HEK293 (cell line): Measurements from ENCODE around the gene SPA17.

Experiments
- CTCF ChIP-seq: fragments of 450-650 bp; formaldehyde crosslinking; IDR thresholded peaks from 2 replicates; pipeline ENCODE4 v1.5.1; 2016; ENCODE audit warnings: missing biosample characterization, missing genetic modification characterization
- PRDM4 ChIP-seq: fragments of 450-650 bp; formaldehyde crosslinking; IDR thresholded peaks from 2 replicates; pipeline ENCODE4 v1.5.1; 2017; ENCODE audit warnings: missing biosample characterization, missing genetic modification characterization
- REST ChIP-seq: fragments of 450-650 bp; formaldehyde crosslinking; IDR thresholded peaks from 2 replicates; pipeline ENCODE4 v1.5.1; 2016; ENCODE audit warnings: missing biosample characterization, missing genetic modification characterization
- TCF7L2 ChIP-seq: IDR thresholded peaks from 2 replicates; pipeline ENCODE4 v1.6.1; 2011; ENCODE audit warnings: low read depth, mild to moderate bottlenecking, inconsistent platforms, low read length, moderate library complexity, borderline replicate concordance
- ZNF274 ChIP-seq, 2 experiments: fragments of 200-500 bp in 1 of 2; fragments of 450-650 bp in 1 of 2; sonication (Bioruptor generic) in 1 of 2; formaldehyde crosslinking in 1 of 2; IDR thresholded peaks; 2 replicates each; pipeline versions ENCODE4 v1.5.1 to v1.6.1; 2014 to 2016; ENCODE audit warnings: borderline replicate concordance in 1 of 2, inconsistent platforms in 1 of 2, low read length in 1 of 2, missing biosample characterization in 1 of 2, missing genetic modification characterization in 1 of 2
- ZNF350 ChIP-seq: fragments of 450-650 bp; formaldehyde crosslinking; IDR thresholded peaks from 2 replicates; pipeline ENCODE4 v1.5.0; 2017; ENCODE audit warnings: missing biosample characterization, mild to moderate bottlenecking, missing genetic modification characterization
- ZNF354C ChIP-seq: fragments of 450-650 bp; formaldehyde crosslinking; IDR thresholded peaks from 2 replicates; pipeline ENCODE4 v1.5.1; 2016; ENCODE audit warnings: missing biosample characterization, missing genetic modification characterization, low read depth, borderline replicate concordance
- ZNF37A ChIP-seq: fragments of 450-650 bp; IDR thresholded peaks from 2 replicates; pipeline ENCODE4 v1.5.1; 2018; ENCODE audit warnings: missing biosample characterization, missing genetic modification characterization
- ZNF394 ChIP-seq: fragments of 450-650 bp; formaldehyde crosslinking; IDR thresholded peaks from 2 replicates; pipeline ENCODE4 v1.5.1; 2016; ENCODE audit warnings: missing biosample characterization, missing genetic modification characterization, mild to moderate bottlenecking, moderate library complexity, borderline replicate concordance
- ZNF501 ChIP-seq: fragments of 450-650 bp; formaldehyde crosslinking; IDR thresholded peaks from 2 replicates; pipeline ENCODE4 v1.5.1; 2016; ENCODE audit warnings: missing biosample characterization, missing genetic modification characterization
- ZNF549 ChIP-seq: fragments of 450-650 bp; IDR thresholded peaks from 2 replicates; pipeline ENCODE4 v1.5.1; 2018; ENCODE audit warnings: missing biosample characterization, missing genetic modification characterization, mild to moderate bottlenecking, inconsistent platforms, moderate library complexity
- ZNF558 ChIP-seq: fragments of 450-650 bp; formaldehyde crosslinking; IDR thresholded peaks from 2 replicates; pipeline ENCODE4 v1.5.1; 2016; ENCODE audit warnings: missing biosample characterization, missing genetic modification characterization
- ZNF76 ChIP-seq: fragments of 450-650 bp; formaldehyde crosslinking; IDR thresholded peaks from 2 replicates; pipeline ENCODE4; 2016; ENCODE audit warnings: low read depth, missing biosample characterization, missing genetic modification characterization, borderline replicate concordance

GRCh38 chr11:124742555-124742954 is 68.9 kb downstream of the SPA17 start:
- no peak for TF ChIP-seq ZNF274 (IDR thresholded peaks at IDR 0.05; ENCODE audit: low read length)
- no peak for TF ChIP-seq ZNF274 (tag by site-specific recombination; IDR thresholded peaks at IDR 0.05; ENCODE audit: borderline replicate concordance)
- no peak for TF ChIP-seq ZNF549 (tag by site-specific recombination)
- no peak for TF ChIP-seq CTCF (tag by site-specific recombination)
- TF ChIP-seq ZNF76 (tag by site-specific recombination), result no peak
- TF ChIP-seq ZNF354C (tag by site-specific recombination), result no peak
- no peak for TF ChIP-seq ZNF350 (tag by site-specific recombination)
- TF ChIP-seq ZNF501 (tag by site-specific recombination), result no peak
- TF ChIP-seq PRDM4 (tag by site-specific recombination), result no peak
- TF ChIP-seq REST (tag by site-specific recombination), result no peak
- no peak for TF ChIP-seq TCF7L2
- no peak for TF ChIP-seq ZNF37A (tag by site-specific recombination)
- TF ChIP-seq ZNF394 (tag by site-specific recombination), result no peak
- TF ChIP-seq ZNF558, result no peak
